GM21737 (cell line): ENCODE data around the gene KLF6.

ENCODE experiments used
- ATAC-seq: cut with Tn5 transposase; IDR thresholded peaks from one replicate; pipeline ENCODE4 v1.9.1; 2021; ENCODE audit warnings: mild to moderate bottlenecking, moderate library complexity; ENCODE audit not compliant: unreplicated experiment

Gene KLF6

DNA sequence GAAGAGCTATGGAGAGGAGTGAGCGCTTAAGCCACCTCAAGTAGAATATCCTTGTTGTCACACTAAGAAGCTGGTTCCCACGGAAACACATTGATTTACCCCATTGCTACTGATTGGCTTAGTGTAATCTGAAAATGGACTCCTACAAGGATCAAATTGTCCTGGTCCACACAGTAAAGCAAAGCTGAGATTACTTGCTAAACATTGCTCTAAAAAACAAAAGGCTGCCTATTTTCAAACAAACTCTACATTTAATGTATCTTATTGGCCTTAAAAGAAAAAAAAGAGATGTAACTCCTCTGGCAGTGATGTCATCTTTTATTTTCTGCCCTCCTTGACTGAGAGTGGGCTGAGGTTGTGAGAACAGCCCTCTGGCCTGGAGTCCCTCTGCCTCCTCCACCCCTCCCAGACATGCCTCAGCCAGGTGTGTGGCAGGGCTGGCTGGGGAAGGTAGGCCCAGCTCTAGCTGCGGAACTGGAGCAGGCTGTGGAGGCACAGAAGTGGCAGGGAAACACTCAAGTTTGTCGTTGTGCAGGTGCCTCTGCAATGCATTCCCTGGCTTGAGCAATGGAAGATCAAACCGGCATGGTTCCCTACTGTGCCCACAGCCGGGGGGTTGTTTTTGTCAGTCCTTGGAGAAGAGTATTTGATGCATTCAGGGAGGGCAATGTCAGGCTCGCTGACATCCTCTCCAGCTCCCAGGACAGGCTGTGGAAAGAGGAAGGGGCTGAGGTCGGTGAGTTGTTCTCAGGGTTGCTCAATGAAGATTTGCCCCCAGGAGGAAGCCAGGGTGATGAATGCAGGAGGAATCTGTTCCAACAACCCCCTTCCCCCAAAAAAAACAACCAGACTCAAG lies 9.1 kb downstream of the KLF6 start:
- no peak for ATAC-seq

DNA sequence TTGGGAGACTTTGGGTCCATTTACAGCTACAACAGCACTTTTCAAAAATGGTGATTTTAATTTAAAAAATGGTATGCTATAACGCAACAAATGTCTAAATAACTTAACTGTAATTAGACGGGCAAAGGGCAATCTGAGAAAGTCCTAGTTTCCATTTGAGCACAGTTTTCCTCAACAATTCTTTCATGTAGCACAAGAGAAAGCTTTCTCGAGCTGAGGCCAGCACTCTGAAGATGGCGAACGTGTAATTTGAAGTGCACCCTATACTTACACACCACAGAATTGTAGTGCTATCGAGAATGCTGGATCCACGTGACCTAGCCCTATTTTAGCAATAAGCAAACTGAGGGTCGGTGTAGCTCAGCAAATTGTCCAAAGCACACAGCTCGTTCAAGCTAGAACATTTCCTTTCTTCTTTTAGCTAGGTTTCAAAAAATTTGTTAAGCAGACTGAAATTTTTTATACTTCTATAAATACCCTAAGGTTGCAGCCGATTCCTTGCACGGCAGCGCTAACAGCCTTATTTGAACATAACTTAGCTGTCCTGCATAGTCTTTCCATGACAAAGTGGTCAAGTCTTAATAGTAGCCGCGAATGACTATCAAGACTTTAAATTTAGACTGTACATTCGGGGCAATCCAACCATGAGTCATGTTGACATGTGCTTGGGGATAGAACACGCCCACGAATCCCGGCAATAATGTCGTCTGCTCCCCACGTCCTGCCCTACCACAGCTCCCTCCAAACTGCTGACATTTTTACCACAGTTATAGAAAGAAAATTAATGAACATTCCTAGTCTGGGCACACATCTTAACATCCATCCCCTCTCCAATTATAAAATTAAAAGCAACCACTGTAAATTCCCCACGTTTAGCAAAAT lies 10.0 kb downstream of the KLF6 start:
- ATAC-seq, result no peak

DNA sequence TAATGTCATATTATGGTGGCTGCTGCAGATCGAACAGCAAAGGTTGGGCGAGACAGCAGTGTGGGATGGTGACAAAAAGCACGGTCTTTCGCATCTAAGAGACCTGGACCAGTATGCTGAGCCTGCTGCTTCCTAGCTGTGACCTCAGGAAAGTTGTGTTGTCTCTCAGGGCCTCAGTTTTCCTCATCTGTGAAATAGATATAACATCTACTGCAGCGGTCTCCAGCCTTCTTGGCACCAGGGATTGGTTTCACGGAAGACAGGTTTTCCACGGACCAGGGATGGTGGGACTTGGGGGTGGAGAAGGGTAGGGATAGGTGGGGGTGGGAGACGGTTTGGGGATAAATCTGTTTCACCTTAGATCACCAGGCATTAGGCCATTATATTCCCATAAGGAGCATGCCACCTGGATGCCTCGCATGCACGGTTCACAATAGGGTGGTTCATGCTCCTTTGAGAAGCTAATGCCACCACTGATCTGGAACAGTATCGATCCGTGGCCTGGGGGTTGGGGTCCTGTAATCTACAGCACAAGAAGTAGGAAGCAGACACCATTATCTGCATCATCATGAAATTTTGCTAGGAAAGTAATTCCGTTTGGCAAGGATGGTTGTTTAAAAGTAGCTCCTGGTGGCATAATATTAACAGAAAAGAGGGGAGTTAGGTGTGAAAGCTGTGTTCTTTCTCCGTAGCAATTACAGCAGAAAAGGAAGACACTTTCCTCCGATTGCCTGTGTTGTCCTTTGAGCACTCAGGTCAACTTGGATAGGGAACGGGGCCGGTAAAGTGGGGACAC lies 10.8 kb downstream of the KLF6 start:
- ATAC-seq, result no peak

DNA sequence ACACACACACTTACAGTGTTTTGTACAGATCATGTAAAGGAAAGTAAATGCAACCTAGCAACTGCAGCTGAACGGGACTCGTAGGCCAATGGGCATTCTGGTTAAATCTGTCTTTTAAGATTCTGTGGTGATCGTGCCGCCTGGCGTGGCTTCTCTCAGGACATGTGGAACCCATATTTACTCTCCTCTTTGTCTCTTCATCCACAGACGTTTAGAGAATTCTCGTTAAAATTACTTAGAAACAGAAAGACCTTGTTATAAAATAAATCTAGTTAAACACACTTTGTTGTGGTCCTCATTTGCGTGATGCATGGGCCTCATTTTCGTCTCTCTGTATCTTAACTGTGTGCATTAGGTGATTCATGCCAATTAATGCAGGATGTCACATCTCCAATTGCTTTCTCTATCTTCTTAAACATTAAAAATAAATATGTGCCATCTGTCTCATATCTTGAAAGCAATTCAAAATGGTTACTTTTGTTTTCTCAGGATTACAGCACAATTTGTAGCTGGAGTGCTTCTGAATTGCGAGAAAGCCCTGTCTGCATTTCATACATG lies 11.5 kb downstream of the KLF6 start:
- no peak for ATAC-seq

DNA sequence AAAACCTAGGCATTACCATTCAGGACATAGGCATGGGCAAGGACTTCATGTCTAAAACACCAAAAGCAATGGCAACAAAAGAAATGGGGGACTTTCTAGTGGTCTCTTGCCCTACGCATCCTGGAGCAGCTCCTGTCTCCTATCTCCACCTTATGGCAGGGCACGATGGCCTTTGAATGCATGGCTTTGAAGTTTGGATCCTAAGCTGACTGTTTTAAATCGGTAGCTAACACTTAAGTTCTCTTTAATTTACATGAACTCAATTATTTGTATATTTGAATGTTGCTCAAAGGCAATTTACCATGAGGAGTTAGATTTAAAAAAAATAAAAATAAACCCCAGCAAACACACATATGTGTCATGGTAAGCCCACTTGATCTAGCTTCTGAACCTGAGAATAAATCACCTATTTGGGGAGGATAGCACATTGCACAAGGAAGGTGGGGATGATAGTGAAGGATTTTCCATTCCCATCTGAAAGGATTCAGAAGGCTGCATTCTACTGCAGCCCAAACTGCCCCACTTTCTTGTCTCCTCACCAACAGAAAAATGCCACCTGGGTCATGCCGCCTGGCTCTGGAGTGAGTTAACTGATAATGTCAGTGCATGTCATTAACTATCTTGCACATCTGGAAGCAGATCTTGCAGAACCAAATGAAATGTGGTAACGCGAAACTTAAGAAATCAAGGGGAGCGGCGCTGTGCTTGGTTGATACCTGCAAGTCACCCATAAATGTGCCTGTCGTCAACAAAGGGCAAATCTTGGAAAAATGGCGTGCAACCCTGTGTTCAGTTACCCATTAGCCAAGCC lies 12.4 kb downstream of the KLF6 start:
- no peak for ATAC-seq

DNA sequence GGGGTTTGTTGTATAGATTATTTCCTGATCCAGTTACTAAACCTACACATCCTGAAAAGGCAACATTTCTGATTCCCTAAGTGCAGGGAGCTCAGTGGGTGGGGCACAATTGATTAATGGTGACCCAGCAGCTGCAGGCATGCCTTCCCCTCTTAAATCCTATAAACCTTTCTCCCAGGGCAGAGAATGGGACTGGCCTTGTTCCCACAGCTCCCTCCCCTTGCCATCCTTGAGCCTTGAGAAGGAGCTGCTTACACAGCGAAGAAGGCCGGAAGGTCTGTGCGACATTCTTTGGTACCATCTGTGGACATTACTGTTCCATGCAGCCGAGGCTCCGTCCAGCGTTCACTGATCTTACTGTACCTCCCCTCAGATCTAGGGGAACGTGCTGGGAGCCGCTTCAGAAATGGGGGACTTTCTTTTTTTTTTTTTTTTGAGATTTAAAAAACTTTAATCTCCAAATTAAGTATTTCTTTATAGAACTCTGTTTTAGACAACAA lies 14.3 kb downstream of the KLF6 start:
- no peak for ATAC-seq

DNA sequence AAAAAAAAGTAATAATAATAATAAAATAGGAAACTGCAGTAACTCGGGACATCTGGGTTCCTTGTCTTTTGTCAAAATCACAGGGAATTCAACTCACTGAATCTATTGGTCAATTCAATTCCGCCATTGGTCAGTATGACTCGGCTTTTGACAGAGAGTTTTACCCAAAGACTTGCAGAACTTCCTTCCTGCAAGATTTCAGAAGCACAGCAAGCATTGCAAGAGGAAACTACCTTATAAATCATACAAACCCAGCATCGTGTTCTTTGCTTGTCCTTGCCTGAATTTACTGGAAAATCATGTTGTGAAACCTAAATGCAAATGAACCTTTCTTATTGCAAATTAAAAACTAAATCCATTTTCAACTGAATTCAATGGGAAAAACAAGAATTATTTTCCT lies 15.5 kb downstream of the KLF6 start:
- no peak for ATAC-seq

DNA sequence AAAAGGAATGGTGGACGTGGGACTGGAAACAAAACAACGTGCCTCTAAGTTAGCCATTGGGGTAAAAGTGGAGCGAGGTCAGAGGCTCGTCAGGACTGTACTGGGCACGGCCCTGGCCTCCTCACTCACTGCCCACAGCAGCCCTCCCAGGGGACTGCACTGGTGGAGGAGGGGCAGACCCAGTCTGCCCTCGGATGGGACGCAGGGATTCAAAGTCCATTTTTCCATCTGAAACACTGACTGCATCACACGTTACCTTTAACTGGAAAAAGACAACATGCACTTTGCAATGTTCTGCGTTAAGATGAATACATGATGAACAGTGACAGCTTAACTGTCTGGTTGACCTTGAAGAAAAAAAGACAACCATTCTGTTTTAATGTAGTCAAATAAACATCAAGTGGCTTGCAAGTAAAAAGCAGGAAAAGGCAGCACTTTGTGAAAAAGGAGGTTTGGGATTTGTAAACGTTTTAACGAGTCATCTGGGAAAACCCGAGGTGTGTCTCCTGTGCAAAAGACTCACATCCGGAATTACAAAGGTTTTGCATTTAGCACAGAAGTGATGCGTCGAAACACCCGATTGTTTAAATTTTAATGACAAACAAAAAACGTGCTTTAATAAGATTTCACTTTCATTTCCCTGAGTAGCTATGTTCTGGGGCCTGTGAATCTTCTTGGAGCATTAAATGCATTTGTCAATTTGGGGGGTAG lies 18.8 kb downstream of the KLF6 start:
- no peak for ATAC-seq

DNA sequence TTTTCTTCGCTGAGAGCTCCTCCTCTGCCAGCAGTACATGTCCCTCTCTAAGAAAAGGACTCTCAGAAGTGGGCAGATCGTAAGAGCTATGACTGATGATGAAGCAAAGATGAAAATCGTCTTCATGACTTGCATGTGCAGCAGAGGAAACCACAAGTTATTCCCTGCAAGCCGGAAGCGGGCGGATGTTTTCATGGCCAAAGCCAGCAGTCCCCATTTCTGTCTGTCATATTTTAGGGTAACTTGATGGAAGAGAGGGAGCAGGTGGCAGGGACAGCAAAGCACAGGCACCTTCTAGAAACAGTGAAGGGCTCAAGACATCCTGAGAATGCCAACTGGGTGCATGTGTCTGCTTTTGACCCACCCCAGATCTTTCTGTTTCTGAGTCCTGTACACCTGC lies 19.9 kb downstream of the KLF6 start:
- no peak for ATAC-seq

DNA sequence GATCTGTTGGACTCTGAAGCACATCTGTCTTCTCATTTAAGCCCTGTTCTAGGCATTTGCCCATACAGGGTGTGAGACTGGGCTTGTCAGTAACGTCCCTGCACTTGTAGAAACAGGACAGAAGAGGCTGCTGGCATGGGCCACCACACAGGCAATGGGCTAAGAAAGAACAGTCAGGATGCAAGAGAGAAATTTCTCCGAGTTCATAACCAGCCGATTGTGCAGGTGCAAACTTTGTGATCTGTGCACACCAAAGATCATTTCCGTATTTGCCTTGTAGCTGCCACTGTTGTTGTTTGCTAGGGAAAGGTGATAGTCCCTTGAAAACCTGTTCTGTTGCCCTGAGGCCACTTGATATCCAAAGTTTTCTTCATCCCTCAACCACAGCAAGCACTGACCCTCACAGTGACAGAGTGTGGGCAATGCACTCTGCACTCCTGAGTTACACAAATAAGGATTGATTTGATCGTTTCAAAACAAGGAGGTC lies 20.3 kb downstream of the KLF6 start:
- ATAC-seq, result no peak

DNA sequence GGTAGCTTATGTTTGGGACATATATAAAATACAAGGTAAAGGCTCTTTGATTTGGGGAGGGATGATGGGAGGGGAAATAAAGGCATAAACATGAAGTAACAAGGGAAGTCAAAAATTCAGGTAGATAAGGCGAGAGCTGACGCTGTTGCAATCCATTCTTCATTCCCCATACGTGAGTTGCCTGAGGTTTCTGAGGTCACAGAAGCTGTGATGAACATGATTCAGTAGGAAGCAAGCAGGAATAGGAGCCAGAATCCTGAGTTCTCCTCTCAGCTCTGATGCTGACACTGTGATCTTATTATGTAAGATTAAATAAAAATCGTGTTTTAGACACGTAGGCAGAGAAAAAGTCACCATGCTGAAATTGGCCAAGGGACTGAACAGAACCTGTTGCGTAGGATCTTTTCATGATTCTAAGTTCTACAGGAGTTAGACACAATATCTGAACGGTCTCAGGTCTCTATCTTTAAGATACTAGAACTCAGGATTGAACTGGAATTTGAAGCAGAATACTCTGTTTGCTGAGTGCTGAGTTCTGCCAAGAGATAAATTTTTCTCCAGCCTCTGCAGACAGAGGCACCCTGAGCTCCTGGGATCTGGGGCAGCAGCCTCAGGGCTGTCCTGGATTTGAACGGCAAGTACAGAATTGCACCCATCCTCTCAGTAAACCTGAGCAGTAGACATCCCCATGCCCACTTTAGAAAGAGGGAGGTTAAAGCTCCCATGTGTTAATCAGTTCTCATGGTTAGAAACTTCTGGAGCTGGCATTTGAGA lies 21.0 kb downstream of the KLF6 start:
- no peak for ATAC-seq

DNA sequence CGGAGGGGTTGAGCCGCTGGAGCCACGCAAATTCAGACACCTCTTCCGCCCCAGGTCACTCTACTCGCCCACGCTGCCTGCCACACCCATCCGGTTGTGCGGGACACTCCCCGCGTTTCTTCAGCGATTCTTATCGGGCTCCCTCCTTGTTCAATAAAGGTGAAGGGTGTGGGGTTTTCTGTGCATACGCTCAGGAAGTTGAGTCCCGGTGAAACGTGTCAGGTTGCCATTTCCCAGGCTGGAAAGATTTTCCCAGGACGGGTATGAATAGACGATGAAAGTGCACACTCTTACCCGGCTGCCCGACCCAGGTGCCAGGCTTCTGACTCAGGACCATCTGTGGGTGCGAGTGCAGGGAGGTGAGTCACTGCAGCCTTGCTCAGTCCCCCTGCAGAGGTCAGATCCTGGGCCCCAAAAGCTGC lies 22.0 kb downstream of the KLF6 start:
- no peak for ATAC-seq

DNA sequence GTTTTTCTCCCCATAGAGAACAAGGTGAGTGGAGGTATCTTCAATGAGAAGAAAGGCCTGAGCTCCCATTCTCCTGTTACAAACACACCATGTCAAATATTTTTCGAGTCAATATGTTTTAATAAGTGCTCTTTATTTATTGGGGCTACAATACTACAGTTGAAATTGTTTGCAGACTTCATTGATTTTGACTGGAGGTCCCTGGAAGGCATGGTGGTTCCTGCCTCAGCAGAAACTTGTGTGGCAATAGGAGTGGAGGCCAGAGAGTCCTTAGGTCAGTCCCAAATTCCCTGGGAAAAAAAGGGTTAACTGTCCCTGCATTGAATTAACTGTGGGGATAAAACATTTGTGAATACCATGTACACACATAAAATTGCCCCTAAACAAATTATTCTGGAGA lies 22.7 kb downstream of the KLF6 start:
- no peak for ATAC-seq

DNA sequence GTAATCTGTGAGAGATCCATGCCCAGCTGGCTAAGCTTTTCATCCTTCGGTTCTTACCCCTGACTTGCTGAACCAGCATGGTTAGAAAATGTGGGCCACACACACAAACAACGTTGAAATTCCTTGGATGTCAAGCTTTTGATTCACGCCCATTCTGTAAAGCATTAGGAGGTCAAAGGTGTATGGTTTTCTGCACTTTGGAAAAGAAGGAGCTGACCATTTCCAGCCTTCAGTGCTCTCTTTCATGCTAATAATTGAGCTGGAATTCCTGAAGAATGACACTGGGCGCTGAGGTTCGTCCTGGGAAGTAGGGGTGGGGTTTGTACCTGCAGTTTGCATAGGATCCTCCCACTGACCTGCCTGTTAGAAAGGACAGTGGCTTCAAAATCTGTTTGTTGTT lies 23.1 kb downstream of the KLF6 start:
- no peak for ATAC-seq

DNA sequence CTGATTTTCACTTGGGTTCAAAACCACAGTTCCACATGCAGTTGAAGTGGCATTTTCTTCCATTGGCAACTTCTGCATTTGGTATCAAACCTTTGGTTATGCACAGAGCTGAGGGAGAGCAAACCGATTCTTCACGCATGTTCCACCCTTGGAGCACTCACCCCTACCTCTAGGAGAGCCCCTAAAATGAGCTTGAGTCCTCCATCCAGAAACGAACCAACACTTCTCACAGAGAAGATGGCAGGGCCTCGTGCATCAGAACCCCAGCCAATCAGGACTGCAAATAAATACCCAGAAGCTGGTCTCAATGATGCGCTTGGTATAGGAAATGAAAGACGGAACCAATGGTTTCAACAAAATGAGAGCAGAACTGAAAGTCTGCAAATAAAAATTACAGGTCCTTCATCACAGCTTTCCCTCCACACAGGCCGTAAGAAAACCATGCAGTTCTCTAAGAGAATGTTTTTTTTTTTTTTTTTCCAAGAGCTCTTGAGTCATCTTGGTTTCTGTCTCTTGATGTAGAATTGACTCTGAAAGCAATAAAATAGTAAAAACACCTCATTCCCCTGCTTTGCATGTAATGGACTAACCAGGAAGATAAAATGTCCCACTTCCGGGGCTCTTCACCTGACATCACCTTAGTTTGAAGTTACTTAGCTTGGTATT lies 23.9 kb downstream of the KLF6 start:
- ATAC-seq, result peak; percentile 30

DNA sequence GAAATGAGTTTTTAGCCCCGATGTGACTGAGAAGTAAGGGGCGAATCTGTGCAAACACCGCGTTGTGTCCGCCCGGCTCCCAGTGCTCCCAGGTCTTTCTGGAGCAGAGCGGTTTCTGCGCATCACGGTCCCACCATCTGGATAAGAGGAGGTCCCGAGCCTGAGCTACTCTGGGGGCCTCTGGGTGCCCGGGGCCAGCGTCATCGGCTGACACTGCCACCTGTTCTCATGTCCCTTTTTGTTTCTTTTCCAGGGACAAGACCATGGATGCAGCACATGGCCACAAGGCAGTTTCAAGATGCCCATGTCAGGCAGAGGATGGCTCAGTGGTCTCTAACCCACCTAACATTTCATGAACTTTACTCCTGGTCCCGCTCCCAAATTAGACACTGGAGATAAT lies 24.9 kb downstream of the KLF6 start:
- ATAC-seq, result no peak

DNA sequence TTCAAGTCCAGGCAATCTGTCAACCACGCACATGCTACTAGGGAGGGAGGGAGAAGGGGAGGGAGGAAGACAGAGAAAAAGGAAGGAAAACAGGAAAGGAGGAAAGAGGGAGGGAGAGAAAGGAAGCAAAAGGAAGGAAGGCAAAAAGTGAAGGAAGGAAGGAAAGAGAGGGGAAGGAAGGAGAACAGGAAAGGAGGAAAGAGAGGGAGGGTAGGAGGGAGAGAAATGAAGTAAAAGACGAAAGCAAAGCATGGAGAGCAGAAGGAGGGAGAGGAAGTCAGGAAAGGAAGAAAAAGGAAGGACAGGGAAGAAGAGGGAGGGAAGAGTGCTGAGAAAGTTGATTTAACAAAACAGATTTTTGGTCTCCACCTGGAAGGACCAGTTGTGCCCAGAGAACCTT lies 25.6 kb downstream of the KLF6 start:
- no peak for ATAC-seq

DNA sequence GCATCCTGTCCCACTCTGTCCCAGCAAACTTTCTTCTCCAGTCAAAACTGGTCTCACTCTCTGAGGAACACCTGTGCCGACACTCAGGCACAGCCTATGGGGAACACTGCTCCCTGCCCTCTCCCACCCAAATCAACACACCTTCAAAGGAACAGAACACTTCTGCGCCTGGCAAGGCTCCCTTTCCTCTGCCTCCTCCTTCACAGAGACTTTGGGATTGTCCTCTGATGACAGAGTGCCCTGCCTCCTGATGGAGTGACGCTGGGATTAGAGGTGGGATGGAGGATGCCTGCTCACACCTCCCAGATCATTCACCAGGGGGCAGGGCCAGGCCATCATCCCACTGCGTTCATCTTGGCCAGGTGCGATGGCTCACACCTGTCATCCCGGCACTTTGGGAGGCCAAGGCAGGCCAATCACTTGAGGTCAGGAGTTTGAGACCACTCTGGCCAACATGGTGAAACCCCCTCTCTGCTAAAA lies 26.5 kb downstream of the KLF6 start:
- ATAC-seq, result no peak
